Activated naive CD8-positive, alpha-beta T cell treated with anti-CD3 and anti-CD28 coated beads for 36 hours (primary cell): Measurements from ENCODE around the gene REXO5. TPM values are rescaled to one million over a fixed set of nuclear protein-coding genes. Genes with fewer than 3 reads are reported as not detected.
"Not testable (repeated sequence)": the region's sequence is repeated elsewhere in the genome, so short reads cannot be mapped to it uniquely, and the experiment has no call there.

Experiments
- DNase-seq: peaks from one replicate; pipeline ENCODE4 v3.0.0; 2021
- H3K27ac Mint-ChIP-seq: one replicate; pipeline ENCODE4 v1.8.0; 2022; ENCODE audit warnings: mild to moderate bottlenecking, moderate library complexity, mixed read lengths
- H3K27me3 Mint-ChIP-seq: one replicate; pipeline ENCODE4 v1.8.0; 2022; ENCODE audit warnings: mild to moderate bottlenecking, mixed read lengths
- H3K36me3 Mint-ChIP-seq: one replicate; pipeline ENCODE4 v1.8.0; 2021; ENCODE audit warnings: mild to moderate bottlenecking, mixed read lengths
- H3K4me1 Mint-ChIP-seq: one replicate; pipeline ENCODE4 v1.8.0; 2021; ENCODE audit warnings: mixed read lengths
- H3K4me3 Mint-ChIP-seq: one replicate; pipeline ENCODE4 v1.8.0; 2022; ENCODE audit warnings: mild to moderate bottlenecking, moderate library complexity, mixed read lengths
- H3K9me3 Mint-ChIP-seq: one replicate; pipeline ENCODE4 v1.8.0; 2022; ENCODE audit warnings: mixed read lengths
- total RNA-seq, 2 experiments: library from RNA; stranded (reverse); gene quantifications; one replicate each; pipeline ENCODE4 v1.2.3, GENCODE V29; 2021

Gene REXO5
- total RNA-seq, 2 experiments from 2014 or later, result 14.4 to 14.8 TPM

DNA sequence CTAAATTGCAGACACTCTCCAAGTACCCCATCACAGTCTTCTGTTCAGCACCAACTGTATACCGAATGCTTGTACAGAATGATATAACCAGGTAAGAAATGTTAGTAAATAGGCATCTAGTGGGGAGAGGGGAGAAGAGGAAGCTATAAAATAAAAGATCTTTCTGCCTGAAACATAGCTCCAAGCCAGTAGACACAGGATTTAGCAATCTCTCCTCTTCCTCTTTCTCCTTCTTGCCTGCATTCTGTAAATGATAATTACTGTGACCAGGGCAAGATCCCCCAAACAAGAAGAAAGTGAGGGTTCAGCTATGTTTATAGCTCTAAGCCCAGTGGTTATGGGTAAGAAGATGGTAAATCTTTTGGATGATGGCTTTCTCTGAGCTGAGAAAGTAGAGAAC, 24.6 kb upstream of the REXO5 start:
- DNase-seq, result no peak
- no peak overlapping the region for H3K27ac Mint-ChIP-seq
- no peaks in the 10 kb centered on the region for H3K4me1 Mint-ChIP-seq
- H3K9me3 Mint-ChIP-seq, result no peaks in the 10 kb centered on the region
- H3K27me3 Mint-ChIP-seq, result no peaks in the 10 kb centered on the region
- H3K36me3 Mint-ChIP-seq, result peaks cover 2% of the 10 kb centered on the region
- H3K4me3 Mint-ChIP-seq, result no peak overlapping the region

DNA sequence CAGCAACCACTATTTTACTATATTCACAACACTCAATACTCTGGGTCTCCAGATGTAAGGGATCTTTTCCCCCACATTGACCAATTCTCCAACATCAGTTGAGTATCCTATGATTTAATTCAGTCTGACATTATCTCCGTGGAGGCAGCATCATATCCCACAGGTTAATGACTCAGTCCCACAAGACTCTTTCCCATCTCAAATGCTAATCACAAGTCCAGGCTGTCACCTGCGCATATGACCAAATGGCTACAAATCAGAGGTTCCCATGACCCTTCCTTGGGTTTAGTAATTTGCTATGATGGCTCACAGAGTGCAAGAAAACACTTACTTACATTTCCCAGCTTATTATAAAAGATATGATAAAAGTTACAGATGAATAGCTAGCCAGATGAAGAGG, 23.9 kb upstream of the REXO5 start:
- Mint-ChIP-seq H3K9me3 (no peaks in the 10 kb centered on the region), H3K4me3 (no peak overlapping the region), H3K4me1 (no peaks in the 10 kb centered on the region), H3K27me3 (no peaks in the 10 kb centered on the region), H3K36me3 (peaks cover 2% of the 10 kb centered on the region), H3K27ac (no peak overlapping the region)
- DNase-seq, result no peak

DNA sequence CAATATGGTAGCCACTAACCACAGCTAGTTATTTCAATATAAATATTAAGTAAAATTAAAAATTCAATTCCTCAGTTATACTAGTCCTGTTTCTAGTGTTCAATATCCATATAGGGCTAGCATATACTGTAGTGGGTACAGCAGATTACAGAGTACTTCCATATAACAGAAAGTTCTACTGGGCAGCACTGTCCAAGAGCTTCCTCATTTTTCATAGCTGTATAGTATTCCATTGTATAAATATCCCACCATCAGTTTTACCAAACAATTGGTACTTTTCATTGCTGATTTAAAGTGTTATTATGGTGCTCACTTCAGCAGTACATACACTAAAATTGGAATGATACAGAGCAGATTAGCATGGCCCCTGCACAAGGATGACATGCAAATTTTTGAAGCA, 22.1 kb upstream of the REXO5 start:
- Mint-ChIP-seq H3K4me3 (no peak overlapping the region), H3K9me3 (no peaks in the 10 kb centered on the region), H3K36me3 (no peaks in the 10 kb centered on the region), H3K4me1 (no peaks in the 10 kb centered on the region), H3K27ac (no peak overlapping the region), H3K27me3 (no peaks in the 10 kb centered on the region)
- no peak for DNase-seq

DNA sequence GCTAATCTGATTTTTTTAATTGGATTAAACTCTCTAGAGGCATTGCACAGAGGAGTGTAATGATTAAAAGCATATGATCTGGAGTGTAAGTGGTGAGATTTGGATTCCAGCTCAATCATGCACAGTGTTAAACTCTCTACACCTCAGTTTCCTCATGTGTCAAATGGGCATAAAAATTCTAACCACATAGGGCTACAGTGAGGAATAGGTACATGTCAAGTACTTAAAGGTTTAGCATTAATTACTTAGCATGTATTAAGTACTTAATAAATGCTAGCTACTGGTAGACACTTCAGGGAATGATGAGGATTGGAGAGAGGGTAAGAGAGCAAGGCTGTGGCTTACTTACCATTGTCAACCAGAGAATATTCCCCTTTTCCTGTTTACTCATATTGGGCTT, 17.2 kb upstream of the REXO5 start:
- H3K4me1 Mint-ChIP-seq, result no peaks in the 10 kb centered on the region
- no peaks in the 10 kb centered on the region for H3K9me3 Mint-ChIP-seq
- H3K27ac Mint-ChIP-seq, result no peak overlapping the region
- DNase-seq, result no peak
- no peak overlapping the region for H3K4me3 Mint-ChIP-seq
- H3K27me3 Mint-ChIP-seq, result no peaks in the 10 kb centered on the region
- H3K36me3 Mint-ChIP-seq, result no peaks in the 10 kb centered on the region

DNA sequence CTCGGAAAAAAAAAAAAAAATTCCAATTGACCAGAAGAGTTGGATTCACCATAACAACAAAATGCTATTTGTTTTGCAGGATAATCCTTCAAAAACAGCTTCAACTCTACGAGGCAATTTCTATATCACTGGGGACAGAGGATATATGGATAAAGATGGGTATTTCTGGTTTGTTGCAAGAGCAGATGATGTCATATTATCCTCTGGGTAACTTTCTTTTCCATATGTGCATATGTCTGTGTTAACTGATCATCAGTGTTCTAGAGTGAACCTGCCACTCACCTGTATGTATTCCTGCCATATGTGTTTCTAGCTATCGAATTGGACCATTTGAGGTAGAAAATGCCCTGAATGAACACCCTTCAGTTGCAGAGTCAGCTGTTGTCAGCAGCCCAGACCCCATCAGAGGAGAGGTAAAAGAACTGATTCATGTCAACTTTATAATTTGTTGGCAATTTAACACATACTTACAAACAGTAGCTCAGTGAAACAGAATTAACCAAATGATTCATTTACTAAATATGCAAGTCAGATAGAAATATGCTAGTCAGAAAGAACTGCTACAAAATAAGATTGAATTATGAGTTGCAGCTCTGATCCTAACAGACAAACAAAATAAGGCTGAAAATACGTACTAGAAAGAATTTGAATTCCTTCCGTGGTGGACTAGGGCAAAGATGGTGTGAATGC, 14.3 kb upstream of the REXO5 start:
- H3K36me3 Mint-ChIP-seq, result peaks cover 3% of the 10 kb centered on the region
- no peak overlapping the region for H3K27ac Mint-ChIP-seq
- no peak overlapping the region for H3K4me3 Mint-ChIP-seq
- H3K27me3 Mint-ChIP-seq, result no peaks in the 10 kb centered on the region
- DNase-seq, result no peak
- H3K9me3 Mint-ChIP-seq, result no peaks in the 10 kb centered on the region
- H3K4me1 Mint-ChIP-seq, result no peaks in the 10 kb centered on the region

DNA sequence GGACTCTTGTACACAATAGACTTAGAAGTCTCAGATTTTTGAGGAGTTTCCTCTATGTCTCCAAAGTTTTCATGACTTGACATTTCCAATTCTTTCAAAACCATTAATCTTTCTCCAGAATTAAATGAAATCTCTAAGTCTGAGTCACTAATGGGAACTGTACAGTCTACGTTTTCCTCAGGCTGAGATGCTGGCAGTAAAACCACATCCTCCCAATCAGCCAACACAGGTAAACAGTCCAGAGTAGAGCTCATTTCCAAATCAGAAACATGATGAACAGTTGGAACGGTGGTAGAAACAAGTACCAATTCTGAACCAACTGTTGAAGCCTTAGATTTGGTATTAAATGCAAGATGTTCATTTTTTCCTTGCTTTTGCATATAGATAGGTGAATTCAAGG, 8.0 kb upstream of the REXO5 start:
- peaks cover 9% of the 10 kb centered on the region for H3K4me1 Mint-ChIP-seq
- peaks cover 15% of the 10 kb centered on the region for H3K36me3 Mint-ChIP-seq
- DNase-seq, result no peak
- no peak overlapping the region for H3K27ac Mint-ChIP-seq
- H3K9me3 Mint-ChIP-seq, result no peaks in the 10 kb centered on the region
- H3K27me3 Mint-ChIP-seq, result no peaks in the 10 kb centered on the region
- H3K4me3 Mint-ChIP-seq, result no peak overlapping the region

DNA sequence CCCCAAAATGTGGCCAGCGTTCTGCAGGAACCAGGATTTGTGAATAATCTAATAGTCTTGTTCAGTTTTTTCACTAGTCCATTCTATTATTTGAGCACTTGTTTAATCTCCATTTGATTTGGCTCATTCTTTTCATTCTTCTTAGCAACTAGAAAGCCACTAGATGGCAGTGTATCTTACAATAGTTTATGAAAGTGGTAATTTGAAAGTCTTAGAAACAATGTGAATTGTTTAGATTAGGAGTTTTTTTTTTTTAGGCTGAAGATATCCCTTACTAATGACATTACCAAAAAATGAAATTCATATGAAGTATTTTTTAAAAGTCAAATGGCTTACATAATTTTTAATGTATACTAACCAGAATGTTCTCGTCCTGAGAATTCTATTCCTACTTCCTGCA, 6.7 kb upstream of the REXO5 start:
- H3K27me3 Mint-ChIP-seq, result no peaks in the 10 kb centered on the region
- peaks cover 9% of the 10 kb centered on the region for H3K4me1 Mint-ChIP-seq

DNA sequence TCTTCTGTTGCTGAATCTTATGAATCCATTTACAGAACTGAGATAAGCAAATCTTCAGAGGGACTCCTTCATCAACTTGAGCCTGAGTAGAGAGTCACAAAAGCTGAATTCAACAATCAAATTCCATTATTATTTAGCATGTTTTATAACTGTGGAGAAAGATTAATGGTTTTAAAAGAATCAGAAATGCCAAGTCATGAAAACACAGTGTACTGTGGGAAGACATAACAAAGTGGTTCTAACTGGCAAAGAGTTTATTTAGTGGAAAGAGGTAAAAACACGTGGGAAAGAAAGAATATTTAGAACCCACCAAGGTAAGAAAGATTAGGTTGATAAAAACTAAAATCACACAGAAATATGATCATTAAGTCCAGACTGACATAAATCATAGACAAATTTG, 5.0 kb upstream of the REXO5 start:
- Mint-ChIP-seq H3K27me3 (no peaks in the 10 kb centered on the region), H3K4me3 (no peak overlapping the region), H3K4me1 (peaks cover 12% of the 10 kb centered on the region), H3K9me3 (no peaks in the 10 kb centered on the region), H3K36me3 (peaks cover 16% of the 10 kb centered on the region), H3K27ac (no peak overlapping the region)
- no peak for DNase-seq

More for the DNA sequence above, 6.7 kb upstream of the REXO5 start:
- no peak for DNase-seq
- Mint-ChIP-seq H3K27ac (no peak overlapping the region), H3K36me3 (peaks cover 15% of the 10 kb centered on the region), H3K9me3 (no peaks in the 10 kb centered on the region), H3K4me3 (no peak overlapping the region)

DNA sequence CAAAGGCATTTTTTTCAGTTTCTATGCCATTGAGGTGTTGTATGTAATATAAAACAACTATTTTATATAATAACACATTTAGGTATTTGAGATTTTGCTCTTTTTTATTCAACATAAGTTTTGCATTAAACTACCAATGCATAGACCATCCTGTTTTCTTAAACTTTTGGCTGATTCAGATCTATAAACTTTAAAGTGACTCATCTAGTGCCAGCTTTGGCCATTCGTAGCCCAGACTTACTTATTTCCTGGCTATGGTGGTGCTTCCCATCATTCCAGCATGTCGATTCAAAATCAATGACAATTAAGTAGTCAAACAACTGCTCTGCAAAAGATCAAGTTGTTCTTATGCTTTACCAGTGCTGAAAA, 3.2 kb upstream of the REXO5 start:
- Mint-ChIP-seq H3K36me3 (peaks cover 12% of the 10 kb centered on the region), H3K4me1 (peaks cover 13% of the 10 kb centered on the region), H3K27ac (no peak overlapping the region), H3K4me3 (no peak overlapping the region), H3K9me3 (no peaks in the 10 kb centered on the region), H3K27me3 (no peaks in the 10 kb centered on the region)
- DNase-seq, result no peak

DNA sequence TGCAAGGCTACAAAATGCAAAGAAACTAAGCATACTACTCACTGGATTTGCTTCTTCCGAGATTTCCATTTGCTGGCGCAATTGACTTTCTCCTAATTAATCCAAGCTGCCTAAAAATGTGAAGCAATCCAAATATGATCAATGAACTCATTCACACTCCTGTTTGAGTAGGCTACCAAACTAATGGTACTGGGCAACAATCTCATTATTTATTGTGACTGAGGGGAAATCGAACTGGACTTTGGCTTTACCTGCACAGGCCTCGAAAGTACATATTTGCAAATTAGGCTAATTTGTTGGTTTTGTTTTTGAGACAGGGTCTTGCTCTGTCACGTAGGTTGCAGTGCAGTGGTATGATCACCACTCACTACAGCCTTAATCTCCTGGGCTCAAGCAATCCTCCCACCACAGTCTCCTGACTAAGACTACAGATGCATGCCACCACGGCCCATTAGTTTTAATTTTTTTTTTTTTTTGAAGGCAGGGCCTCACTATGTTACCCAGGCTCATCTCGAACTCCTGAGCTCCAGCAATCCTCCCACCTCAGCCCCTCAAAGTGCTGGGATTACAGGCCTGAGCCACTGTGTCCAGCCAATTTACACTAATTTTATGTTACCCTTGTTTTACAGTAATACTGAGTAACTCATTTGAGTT, 2.6 kb upstream of the REXO5 start:
- DNase-seq, result no peak
- Mint-ChIP-seq H3K9me3 (no peaks in the 10 kb centered on the region), H3K27ac (no peak overlapping the region), H3K4me1 (peaks cover 8% of the 10 kb centered on the region), H3K27me3 (no peaks in the 10 kb centered on the region), H3K36me3 (peaks cover 8% of the 10 kb centered on the region), H3K4me3 (no peak overlapping the region)

DNA sequence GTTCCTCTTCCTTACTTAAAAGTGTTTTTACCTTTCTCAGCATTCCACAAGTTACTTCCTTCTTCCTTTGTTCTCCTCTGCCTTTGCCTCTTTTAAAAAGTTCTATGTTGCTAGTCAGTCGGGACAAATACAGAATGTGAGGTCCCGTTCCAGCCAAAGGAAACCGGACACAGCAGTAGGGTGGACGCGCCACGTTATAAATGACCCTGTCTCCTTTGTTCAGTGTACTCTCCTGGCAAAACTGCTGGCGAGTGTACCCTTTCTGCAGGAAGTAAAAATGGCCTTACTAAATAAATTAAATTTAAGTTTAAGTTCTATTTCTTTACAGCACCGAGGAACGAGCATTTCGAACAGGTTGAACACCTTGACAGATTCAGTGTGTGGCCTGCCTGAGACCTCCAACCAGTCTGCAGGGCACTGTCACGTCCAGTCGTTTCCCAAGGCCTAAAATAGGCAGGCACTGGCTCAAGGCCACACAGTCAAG, 601 bp upstream of the REXO5 start:
- H3K4me1 Mint-ChIP-seq, H3K27me3 Mint-ChIP-seq, H3K9me3 Mint-ChIP-seq, DNase-seq, H3K36me3 Mint-ChIP-seq: not testable (repeated sequence)
- Mint-ChIP-seq H3K4me3 (peak overlapping the region; percentile 97), H3K27ac (peak overlapping the region; percentile 95)

DNA sequence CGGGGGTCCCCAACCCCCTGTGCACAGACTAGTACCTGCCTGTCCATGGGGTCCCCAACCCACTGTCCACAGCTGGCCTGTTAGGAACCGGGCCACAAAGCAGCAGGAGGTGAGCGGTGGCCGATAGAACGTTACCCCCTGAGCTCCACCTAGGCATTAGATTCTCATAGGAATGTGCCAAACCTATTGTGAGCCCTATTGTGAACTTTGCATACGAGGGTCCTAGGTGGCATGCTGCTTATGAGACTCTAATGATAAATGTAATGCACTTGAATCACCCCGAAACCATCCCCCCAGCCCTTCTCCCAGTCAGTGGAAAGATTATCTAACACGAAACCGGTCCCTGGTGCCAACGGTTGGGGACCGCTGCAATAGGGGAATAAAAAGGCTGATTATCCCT, 1.5 kb downstream of the REXO5 start:
- Mint-ChIP-seq H3K36me3 (peaks cover 13% of the 10 kb centered on the region), H3K4me1 (peaks cover 7% of the 10 kb centered on the region), H3K9me3 (no peaks in the 10 kb centered on the region), H3K27ac (peak overlapping the region; percentile 95), H3K27me3 (no peaks in the 10 kb centered on the region), H3K4me3 (peak overlapping the region; percentile 97)
- DNase-seq, result no peak

DNA sequence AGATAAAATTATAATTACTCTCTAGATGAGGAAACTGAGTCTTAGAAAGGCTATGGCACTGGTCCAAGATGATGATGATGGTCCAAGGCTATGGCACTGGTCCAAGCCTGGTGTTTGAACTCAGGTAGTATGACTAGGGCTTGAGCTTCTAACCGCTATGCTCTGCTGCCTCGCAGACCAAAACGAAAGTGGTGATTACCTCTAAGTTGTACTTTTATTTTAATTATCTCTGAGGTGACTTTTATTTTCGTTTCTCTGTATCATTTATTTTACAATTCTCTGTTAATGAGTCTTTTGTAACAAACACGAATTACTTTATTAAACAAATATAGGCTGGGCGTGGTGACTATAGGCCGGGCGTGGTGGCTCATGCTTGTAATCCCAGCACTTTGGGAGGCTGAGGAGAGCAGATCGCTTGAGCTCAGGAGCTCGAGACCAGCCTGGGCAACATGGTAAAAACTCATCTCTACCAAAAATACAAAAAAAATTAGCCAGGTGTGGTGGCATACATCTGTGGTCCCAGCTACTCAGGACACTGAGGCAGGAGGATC, 5.6 kb downstream of the REXO5 start:
- H3K4me1 Mint-ChIP-seq, result peaks cover 6% of the 10 kb centered on the region
- no peak for DNase-seq
- H3K27ac Mint-ChIP-seq, result no peak overlapping the region
- no peaks in the 10 kb centered on the region for H3K9me3 Mint-ChIP-seq
- no peaks in the 10 kb centered on the region for H3K27me3 Mint-ChIP-seq
- H3K4me3 Mint-ChIP-seq, result no peak overlapping the region
- H3K36me3 Mint-ChIP-seq, result peaks cover 29% of the 10 kb centered on the region

DNA sequence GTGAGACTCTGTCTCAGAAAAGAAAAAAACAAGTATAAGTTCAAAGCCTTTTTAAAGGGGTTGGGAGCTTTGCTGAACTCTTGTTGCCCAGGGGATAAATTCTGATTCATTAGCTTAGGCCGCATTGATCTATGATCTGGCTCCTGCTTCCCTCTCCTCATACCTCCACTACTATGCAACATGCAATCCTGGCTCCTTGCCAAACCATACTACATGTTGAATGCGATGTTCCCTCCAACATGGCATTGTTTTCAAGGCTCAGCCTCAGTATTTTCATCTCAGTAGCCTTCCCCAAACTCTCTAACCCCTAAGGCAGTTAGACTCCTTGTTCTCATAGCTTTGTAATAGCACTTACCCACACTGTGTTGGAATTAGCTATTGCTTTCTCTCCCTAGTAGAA, 6.2 kb downstream of the REXO5 start:
- no peak for DNase-seq
- H3K27me3 Mint-ChIP-seq, result no peaks in the 10 kb centered on the region
- no peak overlapping the region for H3K4me3 Mint-ChIP-seq
- peaks cover 27% of the 10 kb centered on the region for H3K36me3 Mint-ChIP-seq
- peaks cover 6% of the 10 kb centered on the region for H3K4me1 Mint-ChIP-seq
- H3K9me3 Mint-ChIP-seq, result no peaks in the 10 kb centered on the region
- no peak overlapping the region for H3K27ac Mint-ChIP-seq

DNA sequence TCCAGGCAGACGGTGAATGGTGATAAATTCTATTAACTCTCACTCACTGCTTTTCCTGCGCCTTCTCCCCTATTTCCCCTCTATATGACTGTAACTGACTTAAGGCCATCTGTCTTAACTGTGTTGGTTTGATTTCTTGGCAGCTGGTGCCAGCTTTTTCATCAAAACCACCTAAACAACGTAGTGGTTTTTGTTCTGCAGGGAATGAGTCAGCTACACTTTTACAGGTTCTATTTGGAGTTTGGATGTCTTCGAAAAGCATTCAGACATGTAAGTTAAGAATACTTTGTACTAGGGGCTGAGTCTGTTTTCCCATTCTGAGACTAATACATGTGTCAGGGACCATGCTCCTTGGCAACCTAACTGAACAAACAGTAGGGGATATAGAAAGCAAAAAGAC, 8.5 kb downstream of the REXO5 start:
- Mint-ChIP-seq H3K36me3 (peaks cover 31% of the 10 kb centered on the region), H3K4me3 (no peak overlapping the region), H3K27me3 (no peaks in the 10 kb centered on the region), H3K4me1 (peaks cover 3% of the 10 kb centered on the region), H3K9me3 (no peaks in the 10 kb centered on the region), H3K27ac (no peak overlapping the region)
- DNase-seq, result no peak
